C4-2B (cell line): Measurements from ENCODE around the gene ARHGAP26.

Experiments
- H3K27ac ChIP-seq: fragments of 450-650 bp; 2 replicates; pipeline ENCODE4 v1.5.1; 2017
- ZFX ChIP-seq: fragments of 450-650 bp; IDR thresholded peaks from 2 replicates; pipeline ENCODE4 v1.6.1; 2017
- TF ChIP-seq, protein P1 (sequence below): fragments of 450-650 bp; conservative IDR thresholded peaks from 2 replicates; pipeline ENCODE4 v1.5.1; 2017; ENCODE audit warnings: mild to moderate bottlenecking

ARHGAP26 gene

DNA sequence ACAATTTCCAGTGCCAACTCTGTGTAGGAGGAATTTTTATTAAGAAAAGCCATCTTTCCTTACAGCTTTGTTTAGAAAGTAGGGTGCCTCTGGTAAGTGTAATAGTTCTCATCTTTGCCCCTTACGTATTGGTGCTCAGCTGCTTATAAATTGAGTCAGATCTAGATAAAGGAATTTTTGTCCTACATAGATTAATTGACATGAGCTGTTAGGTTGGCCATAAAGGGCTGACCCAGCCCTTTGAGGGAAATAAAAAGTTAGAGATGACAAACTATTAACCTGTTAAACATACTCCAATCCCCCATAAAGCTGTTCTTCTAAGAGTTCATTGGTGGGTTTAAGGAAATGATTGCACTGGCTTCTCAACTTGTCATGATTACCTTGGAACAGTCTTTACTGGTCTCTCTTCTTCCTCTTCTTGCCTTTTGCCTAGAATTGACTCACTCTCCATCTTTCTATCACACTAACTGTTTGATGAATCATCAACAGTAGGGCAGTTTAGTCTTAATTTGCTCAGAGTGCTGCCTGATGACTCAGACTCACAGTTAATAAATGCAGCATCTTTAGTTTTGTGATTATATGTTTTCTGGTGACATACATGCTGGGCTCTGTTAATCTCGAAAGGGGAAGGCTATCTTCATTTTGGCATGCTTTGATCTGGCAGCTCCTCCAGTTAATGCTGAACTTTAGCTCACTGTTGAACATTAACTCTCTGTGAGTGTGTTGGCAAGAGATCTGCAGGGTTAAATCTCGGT, 51.7 kb downstream of the ARHGAP26 start:
- TF ChIP-seq, protein P1, sequence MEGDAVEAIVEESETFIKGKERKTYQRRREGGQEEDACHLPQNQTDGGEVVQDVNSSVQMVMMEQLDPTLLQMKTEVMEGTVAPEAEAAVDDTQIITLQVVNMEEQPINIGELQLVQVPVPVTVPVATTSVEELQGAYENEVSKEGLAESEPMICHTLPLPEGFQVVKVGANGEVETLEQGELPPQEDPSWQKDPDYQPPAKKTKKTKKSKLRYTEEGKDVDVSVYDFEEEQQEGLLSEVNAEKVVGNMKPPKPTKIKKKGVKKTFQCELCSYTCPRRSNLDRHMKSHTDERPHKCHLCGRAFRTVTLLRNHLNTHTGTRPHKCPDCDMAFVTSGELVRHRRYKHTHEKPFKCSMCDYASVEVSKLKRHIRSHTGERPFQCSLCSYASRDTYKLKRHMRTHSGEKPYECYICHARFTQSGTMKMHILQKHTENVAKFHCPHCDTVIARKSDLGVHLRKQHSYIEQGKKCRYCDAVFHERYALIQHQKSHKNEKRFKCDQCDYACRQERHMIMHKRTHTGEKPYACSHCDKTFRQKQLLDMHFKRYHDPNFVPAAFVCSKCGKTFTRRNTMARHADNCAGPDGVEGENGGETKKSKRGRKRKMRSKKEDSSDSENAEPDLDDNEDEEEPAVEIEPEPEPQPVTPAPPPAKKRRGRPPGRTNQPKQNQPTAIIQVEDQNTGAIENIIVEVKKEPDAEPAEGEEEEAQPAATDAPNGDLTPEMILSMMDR: no peak
- no peak for TF ChIP-seq ZFX
- H3K27ac ChIP-seq: no peak overlapping the region

DNA sequence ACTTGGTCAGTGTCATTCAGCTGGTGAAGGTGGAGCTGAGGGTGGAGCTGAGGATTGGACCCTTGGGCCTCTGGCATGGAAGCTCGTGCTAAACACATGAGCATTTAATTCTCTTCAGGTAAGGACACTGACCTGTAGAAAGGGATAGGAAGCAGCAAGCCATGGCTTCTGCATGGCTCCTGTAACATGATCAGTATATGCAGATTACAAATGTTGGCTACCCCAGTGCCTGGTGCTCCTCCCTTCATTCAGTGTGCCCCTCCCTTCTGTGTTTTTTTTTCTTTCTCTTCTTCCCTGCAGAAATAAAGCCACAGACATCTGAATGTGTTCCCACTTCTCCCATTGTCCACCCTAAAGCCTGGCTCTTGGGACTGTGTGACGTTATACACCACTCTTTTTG, 52.9 kb downstream of the ARHGAP26 start:
- no peak for TF ChIP-seq ZFX
- TF ChIP-seq, protein P1: no peak

DNA sequence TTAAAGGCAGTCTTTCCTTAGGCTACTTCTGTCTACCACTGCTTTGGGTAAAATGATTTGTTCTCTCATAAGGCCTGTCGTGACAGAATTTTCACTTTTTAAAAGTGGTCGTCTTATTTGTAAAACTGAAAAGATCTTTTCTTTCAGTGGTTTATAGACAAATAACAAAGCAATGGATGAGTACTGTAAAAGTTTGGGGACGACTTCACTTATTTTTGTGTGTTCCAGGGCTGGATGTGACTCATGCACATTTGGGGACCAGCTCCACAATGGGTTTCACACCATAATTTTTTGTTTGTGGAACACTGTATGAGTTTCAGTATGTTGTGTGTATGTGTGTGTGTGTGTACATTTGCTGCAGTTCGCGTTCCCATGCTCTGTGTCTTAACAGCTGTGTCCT, 53.6 kb downstream of the ARHGAP26 start:
- TF ChIP-seq, protein P1: no peak
- TF ChIP-seq ZFX: no peak
- H3K27ac ChIP-seq: no peak overlapping the region

More for the DNA sequence above, 52.9 kb downstream of the ARHGAP26 start:
- no peak overlapping the region for H3K27ac ChIP-seq

DNA sequence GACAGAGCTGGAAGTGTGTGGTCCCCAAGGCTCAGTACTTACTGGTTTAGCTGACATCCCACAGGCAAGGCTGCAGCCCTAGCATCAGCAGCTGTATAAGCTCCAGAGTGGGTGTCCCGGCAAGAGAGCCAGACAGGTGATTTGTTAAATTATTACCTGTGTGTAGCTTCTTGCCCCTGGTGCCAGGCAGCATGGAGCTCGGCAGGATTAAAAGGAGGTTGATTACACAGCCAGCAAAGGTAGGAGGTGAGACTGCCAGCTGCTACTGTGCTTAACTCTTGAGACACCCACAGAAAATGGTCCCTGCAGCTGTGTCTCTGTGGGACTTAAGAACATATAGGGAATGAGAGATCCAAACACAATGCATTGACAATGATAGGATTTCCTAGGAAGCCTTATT, 54.2 kb downstream of the ARHGAP26 start:
- no peak for TF ChIP-seq ZFX
- TF ChIP-seq, protein P1: no peak
- H3K27ac ChIP-seq: no peak overlapping the region

DNA sequence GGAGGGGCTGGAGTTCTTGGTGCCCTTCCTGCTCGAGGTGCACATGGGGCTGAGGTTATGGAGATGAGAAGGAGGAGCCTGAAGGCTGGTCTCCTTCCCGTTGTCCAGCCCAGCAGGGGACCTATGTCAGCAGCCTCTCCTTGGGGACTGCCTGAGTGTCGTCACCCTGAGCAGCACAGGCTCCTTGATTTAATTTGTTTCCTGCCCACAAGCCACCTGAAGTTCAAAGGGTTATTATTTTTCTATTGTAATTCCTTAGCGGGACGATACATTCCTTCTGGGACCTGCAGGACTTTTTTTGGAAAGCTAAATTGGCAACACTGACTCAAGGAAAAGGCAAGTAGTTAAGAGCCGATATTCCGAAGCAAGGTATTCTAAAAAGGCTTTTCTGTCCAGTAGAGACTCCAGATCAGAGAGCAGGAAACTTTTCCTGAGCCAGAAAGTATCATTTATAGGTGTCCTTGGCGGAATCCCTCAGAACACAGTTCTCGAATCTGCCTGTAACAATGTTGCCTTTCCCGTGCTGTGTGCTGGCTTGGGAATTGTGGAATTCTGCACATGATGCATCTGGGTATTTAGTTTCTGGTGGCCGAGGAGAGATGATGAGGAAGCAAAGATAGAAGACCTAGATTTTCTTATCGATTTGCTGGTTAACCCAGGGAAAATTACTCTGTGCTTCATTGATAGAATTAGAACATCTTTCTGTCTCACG, 55.4 kb downstream of the ARHGAP26 start:
- H3K27ac ChIP-seq: no peak overlapping the region
- TF ChIP-seq, protein P1: no peak
- no peak for TF ChIP-seq ZFX

DNA sequence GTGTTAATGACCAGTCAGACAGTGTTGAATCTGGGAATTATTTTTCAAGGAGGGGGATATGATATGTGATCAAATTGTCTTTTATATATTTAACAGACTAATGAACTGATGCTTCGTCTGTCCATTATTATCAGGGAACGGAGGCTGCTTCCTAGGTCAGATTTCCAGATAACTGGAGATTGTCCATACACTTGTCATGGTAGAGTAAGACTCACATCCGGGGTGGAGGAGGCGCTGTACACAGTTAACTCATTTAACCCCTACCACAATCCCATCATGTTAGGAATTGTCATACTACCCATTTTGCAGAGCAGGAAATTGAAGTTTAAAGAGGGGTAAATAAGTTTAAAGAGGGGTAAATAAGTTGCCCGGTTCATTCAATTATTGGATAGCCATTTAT, 55.9 kb downstream of the ARHGAP26 start:
- H3K27ac ChIP-seq: no peak overlapping the region
- TF ChIP-seq, protein P1: no peak
- TF ChIP-seq ZFX: no peak

DNA sequence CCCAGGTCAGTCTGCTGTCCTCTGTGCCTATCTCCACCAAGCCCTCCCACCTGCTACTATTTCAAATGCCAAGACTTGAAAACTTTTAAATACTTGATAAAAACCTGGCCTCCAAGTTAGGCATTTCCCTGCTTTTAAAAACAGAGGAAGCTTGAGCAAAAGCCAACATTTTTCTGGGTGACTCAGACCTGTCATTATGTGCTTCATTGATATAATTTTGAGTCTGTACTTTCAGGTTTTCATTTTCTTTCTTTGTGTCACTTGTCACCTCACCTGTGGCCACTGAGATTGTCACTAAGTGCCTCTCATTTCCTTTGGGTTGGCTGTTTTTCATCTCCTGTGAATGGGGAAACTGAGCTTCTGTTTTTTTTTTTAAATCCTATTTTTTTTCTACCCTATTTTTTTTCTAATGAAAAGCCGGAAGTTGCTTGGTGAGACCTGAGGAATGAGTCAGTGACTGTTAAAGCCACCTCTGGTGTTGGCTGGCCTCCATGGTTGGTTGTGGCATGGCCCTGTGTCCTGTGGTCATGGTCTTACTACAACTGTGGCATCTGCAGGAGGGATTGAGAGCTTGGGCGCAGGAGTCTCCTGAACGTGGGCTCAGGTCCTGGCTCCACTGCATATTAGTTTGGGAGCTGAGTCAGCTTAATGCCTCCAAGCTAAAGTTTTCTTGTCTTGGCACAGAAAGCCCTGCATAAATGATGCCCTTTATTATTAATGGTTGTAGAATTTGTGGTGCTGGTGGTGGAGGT, 56.7 kb downstream of the ARHGAP26 start:
- no peak for TF ChIP-seq ZFX
- TF ChIP-seq, protein P1: no peak
- no peak overlapping the region for H3K27ac ChIP-seq
